AG20443 (cell line): ENCODE results near the gene STK17B.
"Not testable (repeated sequence)": the region's sequence is repeated elsewhere in the genome, so short reads cannot be mapped to it uniquely, and the experiment has no call there.

Source experiments
- DNase-seq: peaks from one replicate; pipeline ENCODE4 v3.0.0; 2012; ENCODE audit warnings: low spot score, mixed read lengths

The STK17B gene

GRCh38 chr2:196112418-196113034, 58.9 kb downstream of the STK17B start:
- peak; percentile 57 for DNase-seq

GRCh38 chr2:196108604-196109003, 62.8 kb downstream of the STK17B start:
- no peak for DNase-seq

GRCh38 chr2:196105951-196106350, 65.4 kb downstream of the STK17B start:
- DNase-seq = no peak

- no peak for DNase-seq
Observed at GRCh38 chr2:196104066-196104465, 67.3 kb downstream of the STK17B start.

- DNase-seq = no peak
Observed at GRCh38 chr2:196103626-196104025, 67.8 kb downstream of the STK17B start.

- peak; percentile 35 for DNase-seq
Observed at GRCh38 chr2:196101325-196101991, 69.9 kb downstream of the STK17B start.

- no peak for DNase-seq
Observed at GRCh38 chr2:196099916-196100315, 71.5 kb downstream of the STK17B start.

GRCh38 chr2:196097864-196098660, 73.3 kb downstream of the STK17B start:
- DNase-seq = no peak

- DNase-seq = no peak
Observed at GRCh38 chr2:196096982-196097745, 74.2 kb downstream of the STK17B start.

GRCh38 chr2:196096264-196096663, 75.1 kb downstream of the STK17B start:
- no peak for DNase-seq

- not testable (repeated sequence) for DNase-seq
Observed at GRCh38 chr2:196089448-196089847, 81.9 kb downstream of the STK17B start.

GRCh38 chr2:196088203-196088602, 83.2 kb downstream of the STK17B start:
- DNase-seq = no peak

- DNase-seq = no peak
Observed at GRCh38 chr2:196086517-196087368, 84.6 kb downstream of the STK17B start.

GRCh38 chr2:196083601-196084000, 87.8 kb downstream of the STK17B start:
- DNase-seq = no peak
